GM12864 (cell line): ENCODE measurements around the gene CUL1.

Experiments
- DNase-seq: peaks from one replicate; pipeline ENCODE4 v3.0.0-alpha.2; 2011; ENCODE audit warnings: low read depth
- H3K4me3 ChIP-seq: 2 replicates; pipeline ENCODE4 v1.5.1; 2011; ENCODE audit warnings: mild to moderate bottlenecking, low read depth, low read length, control low read depth
- TF ChIP-seq, protein P1 (sequence below): IDR thresholded peaks from 2 replicates; pipeline ENCODE4 v1.5.1; 2011; ENCODE audit warnings: low read depth, mild to moderate bottlenecking, moderate library complexity, low read length, control low read depth, inconsistent platforms; ENCODE audit errors: missing control alignments

Gene CUL1

DNA sequence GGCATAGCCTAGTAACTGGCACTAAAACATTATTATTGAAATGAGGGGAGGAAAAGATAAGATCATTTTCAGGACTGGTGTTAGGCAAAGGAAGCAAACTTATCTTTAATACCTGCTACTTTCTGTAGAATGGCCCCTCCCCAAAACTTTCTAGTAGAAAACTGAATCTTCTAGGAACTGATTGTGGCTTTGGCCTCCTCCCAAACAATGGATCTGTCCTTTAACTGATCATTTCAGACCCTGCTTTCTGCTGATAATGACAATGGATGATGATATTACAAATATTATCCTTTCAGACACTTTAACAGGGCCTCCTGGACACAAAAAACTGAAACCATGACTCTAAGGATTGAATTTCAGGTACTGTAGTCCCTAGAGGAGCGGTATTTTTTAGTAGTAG, 130.3 kb downstream of the CUL1 start:
- no peak overlapping the region for H3K4me3 ChIP-seq
- no peak for DNase-seq
- TF ChIP-seq, protein P1, sequence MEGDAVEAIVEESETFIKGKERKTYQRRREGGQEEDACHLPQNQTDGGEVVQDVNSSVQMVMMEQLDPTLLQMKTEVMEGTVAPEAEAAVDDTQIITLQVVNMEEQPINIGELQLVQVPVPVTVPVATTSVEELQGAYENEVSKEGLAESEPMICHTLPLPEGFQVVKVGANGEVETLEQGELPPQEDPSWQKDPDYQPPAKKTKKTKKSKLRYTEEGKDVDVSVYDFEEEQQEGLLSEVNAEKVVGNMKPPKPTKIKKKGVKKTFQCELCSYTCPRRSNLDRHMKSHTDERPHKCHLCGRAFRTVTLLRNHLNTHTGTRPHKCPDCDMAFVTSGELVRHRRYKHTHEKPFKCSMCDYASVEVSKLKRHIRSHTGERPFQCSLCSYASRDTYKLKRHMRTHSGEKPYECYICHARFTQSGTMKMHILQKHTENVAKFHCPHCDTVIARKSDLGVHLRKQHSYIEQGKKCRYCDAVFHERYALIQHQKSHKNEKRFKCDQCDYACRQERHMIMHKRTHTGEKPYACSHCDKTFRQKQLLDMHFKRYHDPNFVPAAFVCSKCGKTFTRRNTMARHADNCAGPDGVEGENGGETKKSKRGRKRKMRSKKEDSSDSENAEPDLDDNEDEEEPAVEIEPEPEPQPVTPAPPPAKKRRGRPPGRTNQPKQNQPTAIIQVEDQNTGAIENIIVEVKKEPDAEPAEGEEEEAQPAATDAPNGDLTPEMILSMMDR: no peak

DNA sequence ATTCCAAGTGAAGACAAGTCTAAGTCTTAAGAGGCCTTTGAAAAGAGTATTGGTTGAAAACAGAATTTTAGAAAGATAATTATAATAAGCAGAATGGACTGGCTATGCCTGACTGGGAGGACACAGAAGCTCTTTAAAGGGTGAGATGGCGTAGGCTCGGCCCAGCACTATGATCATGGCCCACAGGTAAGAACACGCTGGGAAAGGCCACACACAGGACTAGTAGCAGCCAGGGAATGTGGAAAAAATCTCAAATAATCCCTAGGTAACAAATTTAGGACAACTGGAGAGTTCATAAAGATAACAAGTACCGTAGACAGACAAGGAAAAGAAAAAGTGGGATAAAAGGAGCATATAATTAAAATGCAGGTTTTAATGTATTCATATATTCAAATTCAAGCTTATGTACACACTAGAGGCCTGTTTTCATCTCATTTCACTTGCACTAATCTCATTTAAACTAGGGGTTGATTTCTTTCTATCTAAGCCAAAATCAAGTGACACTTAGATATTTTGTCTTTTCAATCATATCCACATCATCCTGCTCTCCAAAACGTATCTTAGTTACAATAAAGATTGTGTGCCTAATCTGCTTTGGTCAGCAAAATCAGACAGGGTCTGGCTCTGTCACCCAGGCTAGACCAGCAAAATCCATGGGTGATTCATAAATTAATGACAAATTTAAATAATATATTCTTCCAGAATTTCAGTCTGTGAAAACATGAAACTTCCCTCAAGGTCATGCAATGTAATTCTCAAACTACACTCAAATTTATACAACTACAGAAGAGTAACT, 132.4 kb downstream of the CUL1 start:
- H3K4me3 ChIP-seq: no peak overlapping the region
- TF ChIP-seq, protein P1: no peak
- DNase-seq: no peak

DNA sequence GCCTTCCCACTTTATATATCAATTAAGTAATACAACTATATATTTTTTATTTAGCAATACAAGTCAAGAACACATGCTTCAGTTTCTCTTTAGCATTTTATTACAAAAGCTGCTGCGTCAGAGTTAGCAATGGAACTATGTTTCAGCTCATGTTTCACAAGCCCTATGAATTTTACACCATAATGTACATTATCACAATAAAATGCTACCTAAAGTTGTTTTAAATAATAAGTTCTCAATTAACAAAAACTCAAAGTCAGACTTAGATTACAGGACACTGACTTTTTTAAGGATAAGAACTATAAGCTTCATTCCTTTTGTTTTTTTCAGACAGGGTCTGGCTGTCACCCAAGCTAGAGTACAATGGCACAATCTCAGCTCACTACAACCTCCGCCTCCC, 133.1 kb downstream of the CUL1 start:
- no peak for DNase-seq
- no peak overlapping the region for H3K4me3 ChIP-seq
- TF ChIP-seq, protein P1: no peak

DNA sequence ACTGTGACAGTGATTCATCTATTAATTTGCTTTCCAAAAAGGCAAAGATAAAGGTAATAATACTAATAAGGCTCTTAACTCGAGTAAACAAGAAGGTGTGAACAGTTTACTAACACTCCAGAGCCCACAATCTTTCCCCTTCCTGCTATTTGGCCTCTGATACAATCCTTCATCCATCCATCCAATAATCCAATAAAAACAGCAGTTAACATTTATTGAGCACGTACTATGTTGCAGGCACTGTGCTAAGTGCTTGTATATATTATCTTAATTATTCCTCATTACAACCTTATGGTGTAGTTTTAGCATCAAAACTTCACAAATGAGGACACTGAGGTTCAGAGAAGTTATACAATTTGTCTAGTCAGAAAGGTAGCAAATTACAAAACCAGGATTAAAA, 135.9 kb downstream of the CUL1 start:
- H3K4me3 ChIP-seq: no peak overlapping the region
- TF ChIP-seq, protein P1: no peak
- DNase-seq: no peak

DNA sequence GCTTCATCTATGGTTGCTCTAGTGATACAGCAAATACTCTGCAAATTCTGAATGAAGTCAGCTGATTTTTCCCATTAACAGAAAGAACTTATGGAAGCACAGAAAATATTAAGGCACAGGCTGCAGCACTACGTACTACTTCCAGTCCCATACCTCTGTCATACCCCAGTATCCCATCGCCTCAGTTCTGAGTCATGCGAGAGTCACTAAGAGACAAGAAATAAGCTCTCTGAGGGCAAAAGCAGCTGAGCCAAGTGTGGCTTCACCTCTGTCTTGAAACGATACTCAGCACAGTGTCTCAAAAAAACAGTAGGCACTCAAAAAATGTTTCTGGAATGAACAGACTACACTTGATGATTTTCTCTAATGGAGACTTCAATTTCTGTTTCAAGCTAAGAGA, 137.2 kb downstream of the CUL1 start:
- DNase-seq: no peak
- TF ChIP-seq, protein P1: no peak
- H3K4me3 ChIP-seq: no peak overlapping the region

DNA sequence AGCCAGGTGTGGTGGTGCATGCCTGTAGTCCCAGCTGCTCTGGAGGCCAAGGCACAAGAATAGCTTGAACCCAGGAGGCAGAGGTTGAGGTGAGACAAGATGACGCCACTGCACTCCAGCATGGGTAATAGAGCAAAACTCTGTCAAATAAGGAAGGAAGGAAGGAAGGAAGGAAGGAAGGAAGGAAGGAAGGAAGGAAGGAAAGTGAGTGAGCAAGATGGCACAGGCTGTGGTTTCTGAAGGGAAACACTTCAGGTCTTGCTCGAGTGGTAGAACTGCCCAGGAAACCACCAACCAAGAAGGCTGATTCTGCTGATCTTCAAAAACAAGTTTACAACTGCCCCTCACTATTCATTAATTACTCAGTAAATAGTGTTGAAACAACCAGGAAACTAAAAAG, 140.2 kb downstream of the CUL1 start:
- no peak overlapping the region for H3K4me3 ChIP-seq
- TF ChIP-seq, protein P1: no peak
- DNase-seq: no peak
